GM18508 (cell line): ENCODE results near the gene HIVEP2.

Experiments
- ATAC-seq: cut with Tn5 transposase; IDR thresholded peaks from one replicate; pipeline ENCODE4 v1.9.1; 2021; ENCODE audit warnings: moderate number of reproducible peaks; ENCODE audit not compliant: insufficient read depth, unreplicated experiment

HIVEP2 gene

DNA sequence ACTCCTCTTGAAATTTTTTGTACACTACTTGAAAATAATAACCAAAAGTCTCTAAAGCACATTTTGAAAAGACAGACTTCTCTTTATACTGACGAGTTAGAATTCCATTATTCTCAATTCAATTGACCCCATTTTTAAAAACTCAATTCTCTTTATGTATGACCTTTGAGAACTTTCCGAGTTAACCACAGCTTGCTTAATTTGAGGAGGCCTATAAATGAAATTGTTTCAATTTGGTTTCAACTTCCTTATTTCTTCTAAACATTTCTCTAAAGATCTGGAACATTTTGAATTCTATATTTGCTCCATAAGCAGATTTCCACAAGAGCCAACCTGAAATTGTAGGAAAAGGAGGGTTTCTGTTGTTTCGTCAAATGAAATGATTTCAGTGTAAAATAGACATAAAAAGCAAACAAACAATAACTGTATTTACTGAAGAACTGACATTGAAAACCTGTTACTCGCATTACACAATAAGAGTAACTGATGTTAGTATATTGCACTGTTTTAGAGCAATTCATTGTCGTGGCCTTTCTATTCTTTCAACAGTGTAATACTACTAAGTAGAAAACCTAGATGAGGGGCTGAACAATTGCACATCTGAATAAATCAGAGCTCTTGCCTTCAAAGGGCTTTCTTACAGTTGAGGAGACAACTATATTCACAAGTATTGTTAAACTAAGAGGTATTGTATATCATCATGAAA, 223.6 kb downstream of the HIVEP2 start:
- ATAC-seq, result no peak

DNA sequence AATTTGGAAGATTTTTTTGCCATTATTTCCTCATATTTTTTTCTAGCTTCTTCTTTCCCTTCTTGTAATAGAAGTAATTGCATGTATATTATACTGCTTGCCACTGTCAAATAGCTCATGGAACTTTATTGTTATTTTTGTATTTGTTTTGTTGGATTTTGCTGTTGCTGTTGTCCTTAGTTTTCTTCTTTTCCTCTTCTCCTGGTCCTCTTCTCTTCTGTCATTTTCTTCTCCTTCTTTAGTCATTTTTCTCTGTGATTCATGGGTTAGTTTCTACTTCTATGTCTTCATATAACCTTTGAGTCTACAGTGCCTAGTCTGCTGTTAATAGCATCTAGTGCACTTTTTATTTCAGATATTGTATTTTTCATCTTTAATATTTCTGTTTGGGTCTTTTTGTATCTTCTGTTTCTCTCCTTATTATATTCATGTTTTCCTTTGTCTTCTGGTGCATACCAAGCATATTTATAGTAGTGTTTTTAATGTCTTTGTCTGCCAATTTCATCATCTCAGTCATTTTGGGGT, 226.2 kb downstream of the HIVEP2 start:
- ATAC-seq, result no peak

DNA sequence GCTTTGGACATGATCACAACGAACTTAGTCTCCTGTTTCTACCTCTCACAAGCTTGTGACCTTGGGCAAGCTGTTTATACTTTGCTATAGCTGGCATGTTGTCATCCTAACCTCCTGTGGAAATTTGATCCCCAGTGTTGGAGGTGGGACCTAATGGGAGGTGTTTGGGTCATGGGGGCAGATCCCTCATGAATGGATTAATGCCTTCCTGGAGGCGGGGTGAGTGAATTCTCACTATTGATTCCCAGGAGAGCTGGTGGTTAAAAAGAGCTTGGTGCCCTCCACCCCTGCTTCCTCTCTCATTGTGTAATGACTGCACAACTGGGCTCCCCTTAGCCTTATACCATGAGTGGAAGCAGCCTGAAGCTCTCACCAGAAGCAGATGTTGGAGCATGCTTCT, 228.9 kb downstream of the HIVEP2 start:
- ATAC-seq, result no peak

DNA sequence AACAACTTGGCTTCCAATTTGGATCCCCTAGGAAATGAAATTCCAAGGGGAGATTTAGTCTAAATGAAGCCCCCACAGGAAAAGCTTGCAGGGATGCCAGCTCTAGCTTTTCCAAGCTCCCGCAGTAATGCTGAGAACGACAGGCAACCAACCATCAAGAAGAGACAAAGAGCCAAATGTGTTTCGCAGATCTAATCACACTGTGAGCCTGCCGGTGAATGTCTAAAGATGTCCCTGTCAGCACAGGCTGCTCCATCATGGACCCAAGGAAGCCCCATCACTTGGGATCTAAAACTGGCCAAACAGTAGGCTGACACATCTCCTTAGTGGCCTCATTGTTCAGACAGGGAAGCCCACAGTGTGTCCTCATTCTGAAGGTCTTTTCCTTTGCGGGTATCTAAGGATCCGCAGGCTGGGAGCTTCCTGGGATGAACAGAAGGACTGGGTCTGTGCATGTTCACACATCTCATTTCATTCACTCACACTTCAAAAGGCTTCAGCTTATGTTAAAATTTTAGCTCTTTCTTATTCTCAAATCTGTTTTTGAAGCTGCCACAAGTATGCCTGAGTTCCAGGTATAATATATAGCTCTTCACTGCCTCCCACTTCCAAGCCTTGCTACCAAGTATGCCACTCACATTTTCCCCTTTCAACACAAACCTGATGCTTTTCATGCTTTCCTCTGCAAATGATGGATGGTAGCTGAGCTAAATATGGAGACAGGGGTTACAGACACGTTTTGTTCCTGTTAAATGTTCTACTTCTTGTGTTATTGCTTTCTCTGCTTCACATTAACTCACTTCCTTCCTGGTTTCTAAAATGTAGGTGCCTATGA, 229.8 kb downstream of the HIVEP2 start:
- ATAC-seq, result no peak

DNA sequence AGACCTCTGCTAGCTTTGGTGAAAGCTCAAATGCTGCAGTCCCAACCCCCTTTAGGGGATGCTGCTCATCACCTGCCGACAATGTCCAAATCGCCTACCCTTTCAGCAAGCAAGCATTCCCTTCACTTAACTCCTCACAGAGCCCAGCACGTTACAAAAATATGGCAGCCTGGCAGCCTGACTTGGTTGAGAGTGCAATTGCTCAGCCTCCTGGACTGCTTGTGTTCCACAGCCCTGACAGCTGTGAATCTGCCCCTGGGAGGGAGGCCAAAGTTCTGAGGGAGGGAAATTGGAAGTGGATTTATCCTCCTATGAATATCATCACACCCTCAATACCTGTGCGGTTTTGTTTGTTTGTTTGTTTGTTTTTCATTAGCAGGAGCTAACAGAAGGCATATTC, 231.0 kb downstream of the HIVEP2 start:
- no peak for ATAC-seq

DNA sequence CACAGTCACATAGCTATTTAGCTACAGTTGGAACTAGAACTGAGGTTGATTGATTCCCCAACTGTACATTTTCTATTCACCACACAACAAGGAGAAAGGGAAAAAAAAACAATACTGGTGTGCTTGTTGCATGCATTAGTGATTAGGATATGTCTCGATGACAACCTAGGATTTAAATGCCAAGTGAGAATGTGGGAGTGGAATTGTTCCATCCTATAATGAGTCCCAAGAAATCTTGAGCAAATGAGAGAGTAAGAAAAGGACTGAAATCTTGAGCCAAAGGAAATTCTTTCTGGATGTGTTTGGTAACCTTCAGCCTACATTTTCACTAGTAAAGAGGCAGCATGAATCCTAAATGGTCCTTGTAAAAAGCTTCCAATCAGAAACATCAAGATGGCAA, 232.7 kb downstream of the HIVEP2 start:
- no peak for ATAC-seq

DNA sequence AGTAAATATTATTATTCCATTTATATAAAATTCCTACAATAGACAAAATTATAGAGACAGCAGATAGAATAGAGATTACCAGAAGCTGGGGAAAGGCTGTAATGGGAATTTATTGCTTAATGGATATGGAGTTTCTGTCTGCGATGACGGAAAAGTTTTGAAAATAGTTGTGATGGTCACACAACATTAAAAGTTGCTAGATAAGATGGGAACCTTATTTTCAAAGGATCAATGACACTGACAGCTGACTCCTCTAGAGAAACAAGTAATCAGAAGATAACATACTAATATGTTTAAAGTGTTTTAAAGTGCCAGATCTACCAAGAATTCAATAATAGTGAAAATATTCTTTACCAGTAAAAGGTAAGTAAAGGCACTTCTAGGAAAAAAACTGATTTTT, 236.3 kb downstream of the HIVEP2 start:
- ATAC-seq, result no peak

DNA sequence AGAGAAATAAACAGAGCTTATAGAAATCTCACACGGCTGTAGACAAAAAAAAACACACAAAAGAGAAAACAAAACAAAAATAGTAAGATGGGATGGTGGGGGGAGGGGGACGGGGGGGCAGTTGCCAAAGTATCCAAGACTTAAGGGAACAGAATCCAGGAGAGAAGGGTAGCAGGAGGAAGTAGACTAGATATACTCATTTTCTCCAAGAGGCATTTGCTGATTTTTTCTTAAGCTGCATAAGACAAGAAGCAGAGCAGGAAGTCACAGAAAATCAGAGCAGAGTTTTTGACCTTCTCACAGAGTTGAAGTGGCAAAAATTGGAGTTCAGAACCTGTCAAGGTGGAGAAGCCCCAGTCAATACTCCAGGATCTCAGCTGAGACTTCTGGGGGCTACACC, 237.7 kb downstream of the HIVEP2 start:
- ATAC-seq, result no peak

DNA sequence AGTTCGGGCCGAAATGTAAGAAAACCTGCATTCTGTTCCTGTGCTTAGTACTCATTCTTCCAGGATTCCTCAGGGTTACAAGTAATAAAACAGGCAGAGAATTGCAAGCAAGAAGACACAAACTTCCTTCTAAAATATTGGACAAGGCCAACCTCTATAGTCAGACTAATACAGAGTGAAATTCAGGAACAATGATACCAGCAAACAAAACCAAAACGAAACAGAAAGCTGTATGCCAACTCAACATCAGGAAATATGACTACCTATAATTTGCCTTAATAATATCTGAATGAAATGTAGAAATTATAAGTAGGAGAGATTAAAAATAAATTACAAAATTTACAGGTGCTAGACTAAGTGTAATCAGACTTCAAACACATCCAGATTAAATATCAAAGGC, 238.8 kb downstream of the HIVEP2 start:
- ATAC-seq, result no peak

DNA sequence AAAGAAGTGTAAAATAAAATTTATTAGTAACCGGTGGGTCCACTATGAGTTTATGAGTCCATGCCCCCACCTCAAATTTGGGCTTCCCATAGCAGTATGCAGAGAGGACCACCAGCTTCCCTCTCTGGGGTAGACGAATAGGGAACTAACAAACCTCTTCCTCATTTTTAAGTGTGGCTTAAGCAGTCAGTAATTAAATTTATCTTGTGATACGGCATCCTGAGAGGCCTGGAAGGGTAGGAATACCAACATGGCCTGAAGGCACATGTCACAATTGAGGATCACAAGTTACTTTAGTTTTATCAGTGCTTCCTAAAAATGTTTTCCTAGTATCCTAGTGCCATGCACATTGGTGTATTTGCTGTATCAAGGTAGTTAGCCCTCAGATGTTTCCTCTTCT, 239.9 kb downstream of the HIVEP2 start:
- no peak for ATAC-seq

DNA sequence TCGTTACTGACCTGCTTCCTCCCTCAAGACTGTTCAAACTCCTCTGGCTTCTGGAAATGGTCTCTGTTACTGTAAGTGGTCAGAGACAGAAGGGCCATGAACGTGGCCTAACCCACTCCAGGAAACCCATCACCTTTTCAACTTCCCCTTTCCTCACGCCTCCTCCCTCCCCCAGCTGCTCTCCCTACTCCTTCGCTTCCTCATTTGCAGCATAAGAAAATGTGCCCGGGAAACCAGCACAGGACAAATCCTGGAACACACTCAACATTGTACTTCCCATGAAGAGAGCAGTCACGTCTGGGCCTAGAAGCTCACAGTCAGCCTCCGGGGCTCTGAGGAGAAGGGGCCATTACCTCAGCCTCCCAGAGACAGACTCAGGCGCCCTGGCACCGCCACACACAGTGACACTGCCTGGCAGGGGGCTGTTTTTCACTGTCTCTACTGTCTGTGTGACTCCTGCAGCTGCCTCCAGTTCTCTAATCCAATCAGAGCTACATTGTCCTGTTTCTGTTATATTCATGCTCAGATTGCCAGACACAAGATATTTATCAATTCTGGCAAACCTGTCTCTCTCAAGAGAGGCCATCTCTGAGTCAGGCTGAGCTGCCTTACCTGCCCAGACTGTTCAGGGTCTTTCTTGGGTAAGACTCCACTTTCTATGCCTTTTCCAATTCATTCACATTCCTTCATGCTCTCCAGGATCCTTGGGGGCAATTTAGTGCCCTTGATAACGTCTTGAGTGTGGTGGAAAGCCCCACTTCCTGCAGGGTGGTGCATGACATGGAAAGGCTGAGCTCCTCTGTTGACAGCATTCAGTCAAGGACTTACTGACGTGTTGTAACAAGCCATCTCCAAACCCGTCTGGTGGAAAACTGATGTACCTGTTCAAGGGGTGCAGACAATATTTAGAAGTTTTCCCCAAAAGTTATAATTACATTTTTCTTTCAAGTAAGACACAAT, 242.2 kb downstream of the HIVEP2 start:
- no peak for ATAC-seq
